ENCODE results near the gene DUSP7. TPM values are rescaled to one million over a fixed set of nuclear protein-coding genes. Genes with fewer than 3 reads are reported as not detected.

Gene DUSP7
- total RNA-seq, 6 donors from 2014 or later = 24.1 to 49.1 (median 35.3) TPM

GRCh38 chr3:52080830-52081719, 24.7 kb upstream of the DUSP7 start:
- no peak overlapping the region for H3K4me3 ChIP-seq
- ATAC-seq (ENCODE audit: low FRiP score in 2 of 2) = no peak
- DNase-seq = no peak
- H3K27me3 ChIP-seq = no peaks in the 10 kb centered on the region
- H3K4me1 ChIP-seq = peaks cover 8 to 15% (median 10%) of the 10 kb centered on the region in 4 donors
- H3K36me3 ChIP-seq = no peaks in the 10 kb centered on the region
- TF ChIP-seq EP300 (IDR thresholded peaks at IDR 0.05) (no peak), POLR2A (IDR thresholded peaks at IDR 0.05) (no peak), POLR2AphosphoS5 (IDR thresholded peaks at IDR 0.05) (no peak)
- TF ChIP-seq, protein P1, sequence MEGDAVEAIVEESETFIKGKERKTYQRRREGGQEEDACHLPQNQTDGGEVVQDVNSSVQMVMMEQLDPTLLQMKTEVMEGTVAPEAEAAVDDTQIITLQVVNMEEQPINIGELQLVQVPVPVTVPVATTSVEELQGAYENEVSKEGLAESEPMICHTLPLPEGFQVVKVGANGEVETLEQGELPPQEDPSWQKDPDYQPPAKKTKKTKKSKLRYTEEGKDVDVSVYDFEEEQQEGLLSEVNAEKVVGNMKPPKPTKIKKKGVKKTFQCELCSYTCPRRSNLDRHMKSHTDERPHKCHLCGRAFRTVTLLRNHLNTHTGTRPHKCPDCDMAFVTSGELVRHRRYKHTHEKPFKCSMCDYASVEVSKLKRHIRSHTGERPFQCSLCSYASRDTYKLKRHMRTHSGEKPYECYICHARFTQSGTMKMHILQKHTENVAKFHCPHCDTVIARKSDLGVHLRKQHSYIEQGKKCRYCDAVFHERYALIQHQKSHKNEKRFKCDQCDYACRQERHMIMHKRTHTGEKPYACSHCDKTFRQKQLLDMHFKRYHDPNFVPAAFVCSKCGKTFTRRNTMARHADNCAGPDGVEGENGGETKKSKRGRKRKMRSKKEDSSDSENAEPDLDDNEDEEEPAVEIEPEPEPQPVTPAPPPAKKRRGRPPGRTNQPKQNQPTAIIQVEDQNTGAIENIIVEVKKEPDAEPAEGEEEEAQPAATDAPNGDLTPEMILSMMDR (IDR thresholded peaks at IDR 0.05) = no peak
- H3K9me3 ChIP-seq = no peaks in the 10 kb centered on the region
- H3K27ac ChIP-seq = no peak overlapping the region
- WGBS, 2 donors = 89 to 90% methylated on average over 21 of the region's 21 CpGs

DNA sequence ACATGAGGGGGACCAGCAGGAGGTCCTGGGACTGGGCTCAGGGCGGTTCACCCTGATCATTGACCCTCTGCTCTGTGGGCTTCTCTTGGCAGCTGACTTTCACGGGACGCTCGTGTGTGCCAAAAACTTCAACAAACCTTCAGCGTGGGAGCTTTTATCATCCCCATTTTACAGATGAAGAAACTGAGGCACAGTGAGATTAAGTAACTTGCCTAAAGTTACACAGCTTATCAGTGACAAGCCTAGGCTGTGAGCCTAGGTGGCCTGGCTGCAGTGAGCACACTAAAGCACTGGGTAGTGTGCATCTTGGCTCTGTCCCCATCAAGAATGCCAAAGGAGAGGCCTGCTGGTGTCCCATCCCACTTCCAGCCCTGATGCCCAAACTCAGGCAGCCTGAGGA, 23.6 kb upstream of the DUSP7 start:
- Histone ChIP-seq H3K9me3 (no peaks in the 10 kb centered on the region), H3K27ac (no peak overlapping the region), H3K4me3 (no peak overlapping the region), H3K4me1 (peaks cover 8 to 15% (median 10%) of the 10 kb centered on the region in 4 donors), H3K36me3 (no peaks in the 10 kb centered on the region), H3K27me3 (no peaks in the 10 kb centered on the region)
- DNase-seq = no peak
- TF ChIP-seq POLR2A (IDR thresholded peaks at IDR 0.05) = no peak
- TF ChIP-seq, protein P1 (IDR thresholded peaks at IDR 0.05) = no peak
- TF ChIP-seq POLR2AphosphoS5 (IDR thresholded peaks at IDR 0.05) = no peak
- TF ChIP-seq EP300 (IDR thresholded peaks at IDR 0.05) = no peak
- ATAC-seq (ENCODE audit: low FRiP score in 2 of 2) = no peak
- WGBS, 2 donors = 96 to 100% methylated on average over 4 to 5 of the region's 5 CpGs

DNA sequence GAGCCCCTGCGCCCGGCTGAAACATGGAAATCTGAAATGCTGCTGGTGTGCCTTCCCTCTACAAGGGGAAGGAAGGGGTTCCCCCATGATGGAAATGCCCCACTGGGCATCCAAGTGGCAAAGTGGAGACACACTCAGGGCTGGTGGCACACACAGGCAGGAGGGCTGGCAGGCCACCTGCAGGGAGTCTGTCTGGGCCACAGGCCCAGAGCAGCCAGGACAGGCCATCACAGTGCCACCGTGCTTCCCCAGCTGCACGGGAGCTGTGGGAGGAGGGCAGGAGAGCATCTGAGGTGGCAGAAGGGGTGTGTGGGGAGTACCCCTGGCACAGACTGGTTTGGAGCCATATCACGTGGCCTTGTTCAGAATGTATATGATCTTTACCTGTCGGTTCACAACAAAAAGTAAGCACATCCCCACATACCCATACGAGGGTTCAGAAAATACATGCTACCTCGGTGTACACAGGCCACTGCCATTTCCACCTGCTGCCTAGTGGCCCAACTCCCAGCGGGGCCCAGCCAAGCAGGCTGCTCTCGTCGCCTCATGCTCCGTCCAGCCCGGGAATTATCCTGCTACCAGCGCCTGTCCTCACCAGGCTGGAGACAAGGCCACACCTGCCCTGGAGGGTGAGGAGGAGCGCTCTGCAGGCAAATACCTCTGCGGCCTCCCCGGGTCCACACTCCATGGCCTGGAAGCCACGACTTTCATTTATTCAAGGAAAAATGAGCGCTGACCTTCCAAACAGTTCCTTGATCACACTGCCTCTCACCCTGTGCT, 22.6 kb upstream of the DUSP7 start:
- 93 to 98% methylated on average over 6 to 19 of the region's 19 CpGs for WGBS, 2 donors
- H3K27me3 ChIP-seq = no peaks in the 10 kb centered on the region
- ATAC-seq (ENCODE audit: low FRiP score in 2 of 2) = no peak
- no peak for TF ChIP-seq EP300 (IDR thresholded peaks at IDR 0.05)
- TF ChIP-seq POLR2AphosphoS5 (IDR thresholded peaks at IDR 0.05) = no peak
- TF ChIP-seq POLR2A (IDR thresholded peaks at IDR 0.05) = no peak
- TF ChIP-seq, protein P1 (IDR thresholded peaks at IDR 0.05) = no peak
- peaks cover 8 to 15% (median 10%) of the 10 kb centered on the region in 4 donors for H3K4me1 ChIP-seq
- H3K27ac ChIP-seq = no peak overlapping the region
- H3K9me3 ChIP-seq = no peaks in the 10 kb centered on the region
- DNase-seq = no peak
- no peak overlapping the region for H3K4me3 ChIP-seq
- H3K36me3 ChIP-seq = no peaks in the 10 kb centered on the region

DNA sequence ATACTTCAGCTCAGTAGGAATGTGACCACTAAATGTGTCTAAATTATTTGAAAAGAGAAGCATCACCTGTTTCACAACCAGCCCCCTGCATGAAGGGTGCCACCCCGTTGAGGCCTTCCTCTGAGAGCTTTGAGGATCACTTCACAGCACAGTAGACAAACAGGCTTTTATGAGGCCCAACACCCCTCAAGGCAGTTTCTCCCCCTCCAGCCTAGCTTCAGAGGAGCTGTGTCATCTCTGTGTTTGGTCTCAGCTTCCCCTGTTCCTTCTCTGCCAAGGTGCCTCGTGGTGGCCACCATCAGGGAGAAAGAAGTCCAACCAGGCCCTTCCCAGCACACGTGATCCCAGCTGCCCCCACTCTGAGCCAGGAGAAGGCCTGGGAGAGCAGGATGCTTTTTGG, 21.6 kb upstream of the DUSP7 start:
- peaks cover 8 to 15% (median 10%) of the 10 kb centered on the region in 4 donors for H3K4me1 ChIP-seq
- no peaks in the 10 kb centered on the region for H3K9me3 ChIP-seq
- H3K4me3 ChIP-seq = no peak overlapping the region
- TF ChIP-seq POLR2A (IDR thresholded peaks at IDR 0.05) = no peak
- TF ChIP-seq POLR2AphosphoS5 (IDR thresholded peaks at IDR 0.05) = peak in 1 of 2 donors; percentile 25
- TF ChIP-seq, protein P1 (IDR thresholded peaks at IDR 0.05) = no peak
- TF ChIP-seq EP300 (IDR thresholded peaks at IDR 0.05) = peak in 1 of 4 donors; percentile 13
- ATAC-seq (ENCODE audit: low FRiP score in 2 of 2) = peak in 1 of 2 donors; percentile 54
- no peaks in the 10 kb centered on the region for H3K27me3 ChIP-seq
- WGBS, 2 donors = 40 to 60% methylated on average over 3 of the region's 3 CpGs
- no peaks in the 10 kb centered on the region for H3K36me3 ChIP-seq
- DNase-seq = peak in 1 of 2 donors; percentile 72
- peak overlapping the region in 3 of 4 donors; percentile 64 to 70 (median 70) for H3K27ac ChIP-seq
